ENCODE data around the gene HLA-DMB. TPM values are rescaled to one million over a fixed set of nuclear protein-coding genes. Genes with fewer than 3 reads are reported as not detected.

The HLA-DMB gene
- total RNA-seq, 1 donor = 0.09 TPM

GRCh38 chr6:32954986-32955802 is 14.4 kb upstream of the HLA-DMB start:
- no peak overlapping the region for H3K4me3 ChIP-seq (ENCODE audit: low read depth, low read length)
- DNase-seq (ENCODE audit: low read depth) = no peak
- TF ChIP-seq CTCF (IDR thresholded peaks at IDR 0.05; ENCODE audit: insufficient read depth, low read length) = peak; percentile 36

DNA sequence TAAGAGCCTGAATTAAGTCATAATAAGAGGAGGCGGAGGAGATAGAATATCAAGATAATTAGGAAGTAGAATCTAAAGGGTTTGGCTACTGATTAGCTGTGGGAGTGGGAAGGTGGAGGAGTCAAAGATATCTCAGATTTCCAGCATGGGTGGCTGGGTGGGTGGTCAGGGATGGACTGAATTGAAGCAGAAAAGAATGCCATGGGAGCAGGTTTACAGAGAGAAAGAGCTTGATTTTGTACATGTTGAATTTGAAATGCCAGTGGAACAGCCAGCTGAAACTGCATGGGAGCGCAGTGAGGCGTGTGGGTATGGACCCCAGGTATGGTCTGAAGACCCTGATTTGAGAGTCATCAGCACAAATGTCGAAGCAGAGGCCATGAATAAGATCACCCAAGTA is 13.4 kb upstream of the HLA-DMB start:
- TF ChIP-seq CTCF (IDR thresholded peaks at IDR 0.05; ENCODE audit: insufficient read depth, low read length) = no peak
- no peak for DNase-seq (ENCODE audit: low read depth)
- H3K4me3 ChIP-seq (ENCODE audit: low read depth, low read length) = no peak overlapping the region

DNA sequence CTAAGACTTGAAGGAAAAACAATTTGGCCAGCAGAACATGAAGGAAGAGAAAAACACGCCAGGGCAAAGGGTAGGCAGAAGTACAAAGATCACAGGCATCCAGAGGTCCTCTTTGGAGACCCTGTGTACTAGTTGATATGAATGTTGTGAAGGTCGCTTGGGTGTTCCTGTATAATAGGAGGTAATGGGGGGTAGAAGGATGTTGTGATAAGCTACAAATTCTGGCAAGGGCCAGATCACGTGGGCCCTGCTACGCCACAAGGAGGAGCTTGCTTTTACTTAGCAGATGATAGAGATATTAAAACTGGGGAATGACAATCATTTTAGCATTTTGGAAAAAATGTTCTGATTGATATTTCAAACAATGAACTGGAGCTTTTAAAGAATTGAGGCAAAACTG is 12.9 kb upstream of the HLA-DMB start:
- TF ChIP-seq CTCF (IDR thresholded peaks at IDR 0.05; ENCODE audit: insufficient read depth, low read length) = no peak
- DNase-seq (ENCODE audit: low read depth) = no peak
- no peak overlapping the region for H3K4me3 ChIP-seq (ENCODE audit: low read depth, low read length)

DNA sequence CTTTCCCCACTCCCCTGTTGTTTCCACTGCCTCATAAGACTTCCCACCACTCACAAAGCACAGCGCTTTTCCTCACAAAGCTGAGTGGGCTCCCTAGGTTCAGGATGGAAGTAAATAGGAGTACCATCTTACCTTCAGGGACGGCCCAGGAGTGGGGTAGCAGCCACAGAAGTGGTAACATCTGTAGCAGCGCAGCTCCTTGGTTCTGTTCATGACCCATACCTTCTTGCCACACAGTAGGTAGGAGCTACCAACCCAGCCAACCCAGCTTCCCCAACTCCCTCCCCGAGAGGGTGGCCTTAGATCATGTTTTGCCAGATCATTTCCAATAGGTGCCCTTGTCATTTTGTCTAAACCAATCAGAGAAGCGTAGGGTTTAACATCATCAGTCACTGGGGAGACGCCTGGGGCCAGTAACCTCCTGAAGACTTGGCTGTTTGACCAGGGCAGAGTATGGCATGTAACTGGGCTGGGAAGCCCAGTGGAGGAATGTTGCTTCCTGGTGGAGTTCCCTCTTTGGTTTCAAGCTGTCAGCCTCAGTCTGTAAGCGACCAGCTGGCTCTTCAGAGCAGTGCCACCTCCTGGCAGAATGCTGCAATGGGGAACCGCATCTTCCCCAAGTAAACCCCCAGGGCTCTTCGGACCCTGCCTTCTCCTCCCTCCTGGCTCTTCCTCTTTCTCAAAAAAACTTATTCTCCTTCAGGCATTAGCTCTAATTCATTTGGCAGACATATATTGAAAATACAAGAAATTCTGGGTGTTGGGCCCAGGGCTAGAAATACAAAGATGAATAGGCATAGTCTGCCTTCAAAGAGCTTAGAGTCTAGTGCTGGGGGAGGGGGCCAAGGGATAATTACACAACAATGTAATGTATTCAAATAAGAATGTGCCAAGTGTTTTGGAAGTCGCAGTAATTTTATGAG is 12.2 kb upstream of the HLA-DMB start, which contains the start of gene HLA-DMA:
HLA-DMA (minus strand) TSS at position 281 of the 923 bp plus-strand sequence; CDS start at position 220, 61 bp downstream.
- H3K4me3 ChIP-seq (ENCODE audit: low read depth, low read length) = peak within 1 kb of the TSS; percentile 22

DNA sequence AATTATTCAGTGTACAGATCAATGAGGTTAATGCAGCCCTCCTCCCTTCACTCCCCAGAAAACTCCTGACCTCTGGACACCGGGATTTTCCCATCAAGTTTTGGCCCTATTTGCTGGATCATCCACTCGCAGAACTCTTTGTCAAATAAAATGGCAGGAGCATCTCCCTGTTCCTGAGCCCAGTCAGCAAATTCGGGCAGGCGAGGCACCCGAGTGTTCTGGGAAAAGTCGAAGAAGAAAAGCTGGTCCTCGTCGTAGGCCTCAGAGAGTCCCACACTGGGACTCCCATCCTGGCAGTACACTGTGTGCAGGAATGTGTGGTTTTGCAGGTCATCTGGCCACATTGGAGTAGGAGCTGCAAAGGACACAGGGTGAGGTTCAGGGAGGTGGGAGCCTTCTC is 9.6 kb upstream of the HLA-DMB start:
- TF ChIP-seq CTCF (IDR thresholded peaks at IDR 0.05; ENCODE audit: insufficient read depth, low read length) = no peak
- no peak for DNase-seq (ENCODE audit: low read depth)
- H3K4me3 ChIP-seq (ENCODE audit: low read depth, low read length) = no peak overlapping the region

More for the DNA sequence above, 12.2 kb upstream of the HLA-DMB start, which contains the start of gene HLA-DMA:
- peak; percentile 83 for TF ChIP-seq CTCF (IDR thresholded peaks at IDR 0.05; ENCODE audit: insufficient read depth, low read length)
- peak; percentile 97 for DNase-seq (ENCODE audit: low read depth)

DNA sequence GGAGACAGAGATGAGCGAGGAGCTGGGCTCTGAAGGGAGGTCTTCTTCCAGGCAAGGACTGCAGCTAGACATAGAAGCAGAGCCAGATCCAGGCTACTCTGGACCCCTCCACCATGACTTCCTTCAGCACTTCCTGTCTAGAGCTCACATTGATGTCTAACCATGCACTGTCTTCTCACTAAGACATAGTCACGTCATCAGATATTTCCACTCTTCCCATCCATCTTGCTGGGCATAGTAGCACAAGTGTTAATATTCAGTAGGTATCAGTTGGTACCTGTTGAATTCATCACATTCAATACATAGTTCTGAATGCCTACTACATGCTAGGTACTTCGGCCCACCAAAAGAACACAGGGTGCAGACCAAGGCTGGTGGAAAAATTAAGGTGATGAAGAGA is 9.2 kb upstream of the HLA-DMB start:
- TF ChIP-seq CTCF (IDR thresholded peaks at IDR 0.05; ENCODE audit: insufficient read depth, low read length) = no peak
- no peak overlapping the region for H3K4me3 ChIP-seq (ENCODE audit: low read depth, low read length)
- no peak for DNase-seq (ENCODE audit: low read depth)

All from fibroblast of the aortic adventitia (primary cell).